ENCODE data around the gene LRRC10.

DNA sequence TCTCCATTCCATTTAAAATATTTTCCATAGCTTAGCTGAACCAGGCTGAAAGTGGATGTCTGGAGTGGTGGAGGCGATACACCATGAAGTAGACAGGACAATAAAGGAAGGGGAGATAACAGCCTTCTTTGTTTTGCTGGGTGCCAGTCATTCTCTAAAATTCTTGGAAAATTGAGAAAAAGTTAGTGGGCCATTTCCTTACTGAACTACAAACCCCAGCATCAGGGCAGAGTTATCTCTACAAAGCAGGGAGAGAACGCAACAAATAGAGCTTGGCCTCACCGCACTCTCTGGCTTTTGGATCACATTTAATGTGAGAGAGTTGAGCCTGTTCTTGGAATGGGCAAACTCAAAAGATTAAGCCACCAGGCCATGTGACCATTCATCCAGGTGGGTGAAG is 41.2 kb upstream of the LRRC10 start:
- TF ChIP-seq, protein P1, sequence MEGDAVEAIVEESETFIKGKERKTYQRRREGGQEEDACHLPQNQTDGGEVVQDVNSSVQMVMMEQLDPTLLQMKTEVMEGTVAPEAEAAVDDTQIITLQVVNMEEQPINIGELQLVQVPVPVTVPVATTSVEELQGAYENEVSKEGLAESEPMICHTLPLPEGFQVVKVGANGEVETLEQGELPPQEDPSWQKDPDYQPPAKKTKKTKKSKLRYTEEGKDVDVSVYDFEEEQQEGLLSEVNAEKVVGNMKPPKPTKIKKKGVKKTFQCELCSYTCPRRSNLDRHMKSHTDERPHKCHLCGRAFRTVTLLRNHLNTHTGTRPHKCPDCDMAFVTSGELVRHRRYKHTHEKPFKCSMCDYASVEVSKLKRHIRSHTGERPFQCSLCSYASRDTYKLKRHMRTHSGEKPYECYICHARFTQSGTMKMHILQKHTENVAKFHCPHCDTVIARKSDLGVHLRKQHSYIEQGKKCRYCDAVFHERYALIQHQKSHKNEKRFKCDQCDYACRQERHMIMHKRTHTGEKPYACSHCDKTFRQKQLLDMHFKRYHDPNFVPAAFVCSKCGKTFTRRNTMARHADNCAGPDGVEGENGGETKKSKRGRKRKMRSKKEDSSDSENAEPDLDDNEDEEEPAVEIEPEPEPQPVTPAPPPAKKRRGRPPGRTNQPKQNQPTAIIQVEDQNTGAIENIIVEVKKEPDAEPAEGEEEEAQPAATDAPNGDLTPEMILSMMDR (IDR thresholded peaks at IDR 0.05): no peak
- no peak for TF ChIP-seq POLR2A (IDR thresholded peaks at IDR 0.05)
- no peak for TF ChIP-seq POLR2AphosphoS5 (IDR thresholded peaks at IDR 0.05)

Measured in breast epithelium (tissue), 3 donors.